HG03565 (cell line): Measurements from ENCODE around the gene NAPA.
A peak's percentile ranks its signal among the peaks of the same experiment; 100 is the strongest.
"Not testable (repeated sequence)": the region's sequence is repeated elsewhere in the genome, so short reads cannot be mapped to it uniquely, and the experiment has no call there.

Experiments
- ATAC-seq: cut with Tn5 transposase; IDR thresholded peaks from one replicate; pipeline ENCODE4 v1.9.1; 2021; ENCODE audit warnings: mild to moderate bottlenecking, moderate library complexity; ENCODE audit not compliant: unreplicated experiment

The NAPA gene

GRCh38 chr19:47487551-47488515, 27.0 kb downstream of the NAPA start:
- ATAC-seq: no peak

- no peak for ATAC-seq
Observed at GRCh38 chr19:47486900-47487299, 28.0 kb downstream of the NAPA start.

- not testable (repeated sequence) for ATAC-seq
Observed at GRCh38 chr19:47486220-47486619, 28.6 kb downstream of the NAPA start.

GRCh38 chr19:47485210-47485609, 29.7 kb downstream of the NAPA start:
- ATAC-seq: no peak

- peak; percentile 67 for ATAC-seq
Observed at GRCh38 chr19:47483800-47484690, 30.8 kb downstream of the NAPA start, which contains the start of gene KPTN. Gene KPTN, minus strand, starts transcription at chr19:47484219. Its CDS starts 59 bp downstream, at chr19:47484160.

GRCh38 chr19:47483200-47483599, 31.7 kb downstream of the NAPA start:
- no peak for ATAC-seq

GRCh38 chr19:47481460-47482052, 33.3 kb downstream of the NAPA start:
- no peak for ATAC-seq

GRCh38 chr19:47480658-47481057, 34.2 kb downstream of the NAPA start:
- no peak for ATAC-seq

GRCh38 chr19:47479701-47480503, 35.0 kb downstream of the NAPA start:
- ATAC-seq: no peak

GRCh38 chr19:47476438-47476972, 38.4 kb downstream of the NAPA start:
- no peak for ATAC-seq

- ATAC-seq: no peak
Observed at GRCh38 chr19:47475465-47475864, 39.4 kb downstream of the NAPA start.

- ATAC-seq: no peak
Observed at GRCh38 chr19:47473336-47473735, 41.5 kb downstream of the NAPA start.

GRCh38 chr19:47471733-47472457, 43.0 kb downstream of the NAPA start, which contains the start of gene SLC8A2:
Gene SLC8A2, minus strand, starts transcription at chr19:47471893. Its CDS starts 5,490 bp downstream, at chr19:47466403.
- no peak for ATAC-seq

GRCh38 chr19:47471381-47471732, 43.5 kb downstream of the NAPA start:
- no peak for ATAC-seq

- no peak for ATAC-seq
Observed at GRCh38 chr19:47470447-47471195, 44.2 kb downstream of the NAPA start.

GRCh38 chr19:47469719-47470118, 45.1 kb downstream of the NAPA start:
- ATAC-seq: no peak

GRCh38 chr19:47469363-47469700, 45.5 kb downstream of the NAPA start:
- no peak for ATAC-seq

- ATAC-seq: no peak
Observed at GRCh38 chr19:47467914-47468313, 46.9 kb downstream of the NAPA start.

- ATAC-seq: no peak
Observed at GRCh38 chr19:47465957-47466356, 48.9 kb downstream of the NAPA start.
